Astrocyte (in vitro differentiated cells and primary cell): ENCODE results near the gene KCNJ3.

Experiments
- CTCF ChIP-seq: IDR thresholded peaks from 2 replicates; pipeline ENCODE4 v1.5.1; 2011; ENCODE audit warnings: low read depth, mild to moderate bottlenecking, inconsistent platforms, low read length, moderate library complexity; ENCODE audit not compliant: insufficient read depth
- EZH2 ChIP-seq: IDR thresholded peaks from 2 replicates; pipeline ENCODE4 v1.6.1; 2012; ENCODE audit warnings: mild to moderate bottlenecking, low read length, inconsistent platforms; ENCODE audit not compliant: insufficient read depth

- TF ChIP-seq CTCF = no peak
- no peak for TF ChIP-seq EZH2
Observed at GRCh38 chr2:154850532-154850931, 152.0 kb downstream of the KCNJ3 start.
